ENCODE data around the gene PARD6B.

- TF ChIP-seq CTCF (IDR thresholded peaks at IDR 0.05 in 4 of 5, conservative IDR thresholded peaks at IDR 0.05 in 1 of 5) (no peak), POLR2A (IDR thresholded peaks at IDR 0.05) (peak in 1 of 2 donors; percentile 9)
These were observed 40.5 kb upstream of the PARD6B start, which contains the start of gene RIPOR3 for GRCh38 chr20:50690650-50691572.

Measured in gastrocnemius medialis (tissue), 4 donors.